ENCODE results near the gene HYAL3. TPM values are rescaled to one million over a fixed set of nuclear protein-coding genes. Genes with fewer than 3 reads are reported as not detected.

Gene HYAL3
- total RNA-seq, 1 experiment from 2014 or later = 10.2 TPM

DNA sequence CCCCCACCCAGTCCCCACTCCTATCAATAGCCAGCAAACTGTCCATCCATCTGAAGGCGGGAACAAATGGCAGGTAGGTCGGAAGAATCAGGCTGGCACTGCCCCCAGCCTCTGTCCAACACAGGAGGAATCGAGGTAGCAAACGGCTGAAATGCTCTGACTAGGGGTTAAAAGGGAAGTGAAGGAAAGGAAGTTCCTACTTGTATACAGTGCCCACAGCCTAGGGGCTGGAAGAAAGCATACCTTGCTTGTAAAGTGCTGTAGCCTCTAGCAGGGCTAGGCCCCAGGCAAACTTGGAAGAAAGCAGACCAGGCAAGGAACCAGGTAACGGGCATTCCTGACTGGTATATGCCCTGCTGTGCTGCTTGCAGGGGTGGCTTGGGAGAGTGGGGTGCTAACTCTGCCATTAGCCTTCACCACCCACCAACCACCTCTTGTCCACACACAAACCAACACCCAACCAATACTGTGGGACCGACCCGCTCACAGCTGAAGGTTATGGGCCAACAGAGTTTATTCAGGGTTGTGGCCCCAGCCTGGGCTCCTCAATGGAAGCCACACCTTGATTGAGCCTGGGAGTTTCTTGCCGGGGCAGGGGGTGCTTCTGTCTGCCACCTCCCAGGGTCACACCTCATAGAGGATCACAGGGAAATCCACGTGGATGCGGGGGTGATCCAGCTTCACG lies 26.4 kb upstream of the HYAL3 start:
- CTCF ChIA-PET = interaction anchor here (1.6 kb wide), 1 partner anchor 22 kb away, joined by 4 read pairs; the partner anchor contains the start of gene HYAL1
- DNase-seq = no peak
- POLR2A ChIA-PET (ENCODE audit: unreplicated experiment) = no interaction called here
- H3K9me2 ChIP-seq (ENCODE audit: insufficient read depth) = no peaks in the 10 kb centered on the region
- H3K79me2 ChIP-seq (ENCODE audit: low read depth) = peaks cover 19% of the 10 kb centered on the region
- peaks cover 21% of the 10 kb centered on the region for H3F3A ChIP-seq (ENCODE audit: insufficient read depth, low read depth)
- H3K4me1 ChIP-seq (replicated peaks; ENCODE audit: insufficient read depth) = peaks cover 3% of the 10 kb centered on the region; the same call in 1 of the 2 replicates
- no peaks in the 10 kb centered on the region; the same call in 1 of the 2 replicates for H4K20me1 ChIP-seq (ENCODE audit: insufficient read depth)
- H3K9me3 ChIP-seq (ENCODE audit: insufficient read depth, low read depth) = no peaks in the 10 kb centered on the region
- H3K4me3 ChIP-seq = no peak overlapping the region
- H3K4me2 ChIP-seq = no peak overlapping the region
- BruUV-seq (replicated peaks) = no TSS peak
- intact Hi-C loops (cut with micrococcal nuclease; ENCODE audit: unreplicated experiment) = no loop called here
- no peak overlapping the region for H2AFZ ChIP-seq
- H3K27ac ChIP-seq = no peak overlapping the region
- TF ChIP-seq, protein P1, sequence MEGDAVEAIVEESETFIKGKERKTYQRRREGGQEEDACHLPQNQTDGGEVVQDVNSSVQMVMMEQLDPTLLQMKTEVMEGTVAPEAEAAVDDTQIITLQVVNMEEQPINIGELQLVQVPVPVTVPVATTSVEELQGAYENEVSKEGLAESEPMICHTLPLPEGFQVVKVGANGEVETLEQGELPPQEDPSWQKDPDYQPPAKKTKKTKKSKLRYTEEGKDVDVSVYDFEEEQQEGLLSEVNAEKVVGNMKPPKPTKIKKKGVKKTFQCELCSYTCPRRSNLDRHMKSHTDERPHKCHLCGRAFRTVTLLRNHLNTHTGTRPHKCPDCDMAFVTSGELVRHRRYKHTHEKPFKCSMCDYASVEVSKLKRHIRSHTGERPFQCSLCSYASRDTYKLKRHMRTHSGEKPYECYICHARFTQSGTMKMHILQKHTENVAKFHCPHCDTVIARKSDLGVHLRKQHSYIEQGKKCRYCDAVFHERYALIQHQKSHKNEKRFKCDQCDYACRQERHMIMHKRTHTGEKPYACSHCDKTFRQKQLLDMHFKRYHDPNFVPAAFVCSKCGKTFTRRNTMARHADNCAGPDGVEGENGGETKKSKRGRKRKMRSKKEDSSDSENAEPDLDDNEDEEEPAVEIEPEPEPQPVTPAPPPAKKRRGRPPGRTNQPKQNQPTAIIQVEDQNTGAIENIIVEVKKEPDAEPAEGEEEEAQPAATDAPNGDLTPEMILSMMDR (conservative IDR thresholded peaks at IDR 0.05) = no peak
- no peaks in the 10 kb centered on the region for H3K36me3 ChIP-seq (ENCODE audit: low read depth)
- no peaks in the 10 kb centered on the region for H3K27me3 ChIP-seq (ENCODE audit: insufficient read depth, low read depth)

DNA sequence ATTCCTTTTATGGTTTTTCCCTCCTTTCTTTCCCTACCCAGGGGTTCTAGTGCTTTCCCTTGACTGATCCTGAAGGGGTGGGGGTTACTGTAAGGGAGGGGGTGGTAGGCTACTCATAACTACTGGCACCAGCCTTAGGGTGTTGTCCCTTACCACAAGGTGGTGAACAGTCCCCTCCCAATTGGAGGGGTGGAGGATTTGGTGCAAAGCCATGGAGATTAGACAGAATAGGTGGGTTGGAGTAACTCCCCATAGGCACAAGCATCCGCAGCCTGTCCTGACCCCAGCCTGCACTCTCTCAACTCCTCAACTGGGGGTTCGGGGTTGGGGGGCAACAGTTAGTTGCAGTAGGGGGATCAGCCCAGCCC lies 25.9 kb upstream of the HYAL3 start:
- no TSS peak for BruUV-seq (replicated peaks)
- Histone ChIP-seq H3K27ac (no peak overlapping the region), H3K9me2 (ENCODE audit: insufficient read depth) (no peaks in the 10 kb centered on the region), H3K36me3 (ENCODE audit: low read depth) (no peaks in the 10 kb centered on the region), H2AFZ (no peak overlapping the region), H3K4me1 (replicated peaks; ENCODE audit: insufficient read depth) (peaks cover 7% of the 10 kb centered on the region), H3K9me3 (ENCODE audit: insufficient read depth, low read depth) (no peaks in the 10 kb centered on the region), H3K27me3 (ENCODE audit: insufficient read depth, low read depth) (no peaks in the 10 kb centered on the region), H3K4me3 (no peak overlapping the region), H3F3A (ENCODE audit: insufficient read depth, low read depth) (peaks cover 21% of the 10 kb centered on the region), H3K79me2 (ENCODE audit: low read depth) (peaks cover 24% of the 10 kb centered on the region), H3K4me2 (no peak overlapping the region), H4K20me1 (ENCODE audit: insufficient read depth) (peaks cover 3% of the 10 kb centered on the region; the same call in 1 of the 2 replicates)
- no peak for TF ChIP-seq EZH2 (IDR thresholded peaks at IDR 0.05; ENCODE audit: low read depth)
- TF ChIP-seq, protein P1 (conservative IDR thresholded peaks at IDR 0.05) = no peak
- CTCF ChIA-PET = interaction anchor here (1.6 kb wide), 1 partner anchor 22 kb away, joined by 4 read pairs; the partner anchor contains the start of gene HYAL1
- intact Hi-C loops (cut with micrococcal nuclease; ENCODE audit: unreplicated experiment) = no loop called here
- POLR2A ChIA-PET (ENCODE audit: unreplicated experiment) = no interaction called here
- no peak for DNase-seq

DNA sequence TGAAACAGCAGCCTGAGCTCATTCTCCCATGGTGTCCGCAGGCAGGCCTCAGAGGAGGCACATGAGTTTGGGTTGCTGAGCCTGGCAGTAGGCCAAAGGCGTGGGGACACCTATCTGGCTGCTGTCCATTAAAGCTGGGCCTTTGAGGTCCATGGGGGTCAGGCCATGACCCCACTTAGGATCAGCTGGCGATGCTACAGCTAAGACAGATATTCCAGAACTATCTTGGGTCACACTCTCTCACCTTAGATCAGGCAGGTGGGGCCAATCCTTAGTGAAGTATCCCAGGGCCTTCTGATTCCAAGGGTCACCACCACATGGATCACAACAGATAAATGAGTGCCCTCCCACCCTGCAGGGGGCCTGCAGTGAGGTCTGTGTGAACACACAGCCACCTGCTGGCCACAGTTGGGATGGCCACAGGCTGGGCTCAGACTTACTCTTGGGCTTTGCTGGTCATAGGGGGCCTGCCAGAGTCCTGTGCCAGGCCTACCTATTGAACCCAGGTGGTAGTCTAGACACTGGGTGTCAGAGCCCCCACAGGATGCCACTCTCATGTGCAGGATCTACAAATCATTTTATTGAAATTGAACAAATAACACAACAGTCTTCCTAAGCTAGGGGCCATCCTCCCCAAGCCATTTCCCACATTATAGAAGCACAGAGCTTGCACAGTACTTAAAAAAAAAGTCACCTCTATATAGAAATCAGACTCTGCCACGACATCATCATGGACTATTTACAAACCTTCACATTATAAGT lies 25.3 kb upstream of the HYAL3 start:
- Histone ChIP-seq H4K20me1 (ENCODE audit: insufficient read depth) (peaks cover 4% of the 10 kb centered on the region; the same call in 1 of the 2 replicates), H3K79me2 (ENCODE audit: low read depth) (peaks cover 30% of the 10 kb centered on the region), H3K4me1 (replicated peaks; ENCODE audit: insufficient read depth) (peaks cover 10% of the 10 kb centered on the region), H3K36me3 (ENCODE audit: low read depth) (peaks cover 1% of the 10 kb centered on the region; the same call in 1 of the 2 replicates), H3K9me2 (ENCODE audit: insufficient read depth) (no peaks in the 10 kb centered on the region), H2AFZ (no peak overlapping the region), H3K4me2 (no peak overlapping the region), H3K27ac (no peak overlapping the region), H3K9me3 (ENCODE audit: insufficient read depth, low read depth) (no peaks in the 10 kb centered on the region), H3K27me3 (ENCODE audit: insufficient read depth, low read depth) (no peaks in the 10 kb centered on the region), H3F3A (ENCODE audit: insufficient read depth, low read depth) (peaks cover 15% of the 10 kb centered on the region), H3K4me3 (no peak overlapping the region)
- intact Hi-C loops (cut with micrococcal nuclease; ENCODE audit: unreplicated experiment) = loop anchor here (1.0 kb wide), 3 partner anchors 50 to 97 kb away; no protein-coding TSS in a partner anchor
- POLR2A ChIA-PET (ENCODE audit: unreplicated experiment) = interaction anchor here (0.5 to 0.6 kb wide), 2 partner anchors 11 to 48 kb away, joined by 5 to 12 read pairs; no protein-coding TSS in a partner anchor
- peak; percentile 45 to 68 for DNase-seq
- BruUV-seq (replicated peaks) = no TSS peak
- TF ChIP-seq, protein P1 (conservative IDR thresholded peaks at IDR 0.05) = peak; percentile 88
- no peak for TF ChIP-seq EZH2 (IDR thresholded peaks at IDR 0.05; ENCODE audit: low read depth)
- CTCF ChIA-PET = interaction anchor here (0.5 to 1.6 kb wide), 4 partner anchors 21 to 98 kb away, joined by 3 to 10 read pairs (median 4); partner anchors contain the start of gene HYAL1

Data from PC-9 (cell line).